Measurements from ENCODE around the gene RNF214. TPM values are rescaled to one million over a fixed set of nuclear protein-coding genes. Genes with fewer than 3 reads are reported as not detected.

The RNF214 gene
- total RNA-seq, 4 donors from 2014 or later = 7.4 to 11.3 (median 9.5) TPM

- TF ChIP-seq POLR2A (IDR thresholded peaks at IDR 0.05) (no peak), CTCF (IDR thresholded peaks at IDR 0.05) (no peak)
- intact Hi-C loops (cut with DNase I; ENCODE audit: low total_unique reads) = no loop called here
- 1% methylated on average over 46 to 63 of the region's 64 CpGs for WGBS, 2 donors
- DNase-seq (ENCODE audit: low spot score in 2 of 2) = peak; percentile 97 to 99
- peak within 1 kb of the TSS; percentile 74 for H3K4me3 ChIP-seq (ENCODE audit: low read depth, poor library complexity, severe bottlenecking)
These were observed 95.3 kb downstream of the RNF214 start, which contains the start of gene CEP164 for GRCh38 chr11:117327567-117328374. Gene CEP164 (plus strand): TSS chr11:117327854. CDS start chr11:117338587, 10,733 bp downstream.

- peak in 1 of 2 donors; percentile 34 for DNase-seq (ENCODE audit: low spot score in 2 of 2)
- TF ChIP-seq CTCF (IDR thresholded peaks at IDR 0.05) (no peak), POLR2A (IDR thresholded peaks at IDR 0.05) (no peak)
- WGBS, 2 donors = 5 to 7% methylated on average over 15 of the region's 15 CpGs
- peak overlapping the region; percentile 74 for H3K4me3 ChIP-seq (ENCODE audit: low read depth, poor library complexity, severe bottlenecking)
- intact Hi-C loops (cut with DNase I; ENCODE audit: low total_unique reads) = no loop called here
These were observed 96.0 kb downstream of the RNF214 start for GRCh38 chr11:117328375-117329010.

- no peak overlapping the region for H3K4me3 ChIP-seq (ENCODE audit: low read depth, poor library complexity, severe bottlenecking)
- TF ChIP-seq CTCF (IDR thresholded peaks at IDR 0.05) (no peak), POLR2A (IDR thresholded peaks at IDR 0.05) (no peak)
- 50 to 97% methylated on average over 2 of the region's 2 CpGs for whole genome bisulfite sequencing, 2 donors
- intact Hi-C loops (cut with DNase I; ENCODE audit: low total_unique reads) = no loop called here
- DNase-seq (ENCODE audit: low spot score in 2 of 2) = no peak
These were observed 100.4 kb downstream of the RNF214 start for GRCh38 chr11:117332843-117333242.

GRCh38 chr11:117333917-117334316, 101.4 kb downstream of the RNF214 start:
- WGBS, 2 donors = 62 to 68% methylated on average over 9 of the region's 9 CpGs
- no peak for DNase-seq (ENCODE audit: low spot score in 2 of 2)
- no peak overlapping the region for H3K4me3 ChIP-seq (ENCODE audit: low read depth, poor library complexity, severe bottlenecking)
- intact Hi-C loops (cut with DNase I; ENCODE audit: low total_unique reads) = no loop called here
- TF ChIP-seq CTCF (IDR thresholded peaks at IDR 0.05) (no peak), POLR2A (IDR thresholded peaks at IDR 0.05) (no peak)

- H3K4me3 ChIP-seq (ENCODE audit: low read depth, poor library complexity, severe bottlenecking) = no peak overlapping the region
- intact Hi-C loops (cut with DNase I; ENCODE audit: low total_unique reads) = no loop called here
- no peak for DNase-seq (ENCODE audit: low spot score in 2 of 2)
- 89 to 92% methylated on average over 6 of the region's 6 CpGs for WGBS, 2 donors
- no peak for TF ChIP-seq POLR2A (IDR thresholded peaks at IDR 0.05)
- no peak for TF ChIP-seq CTCF (IDR thresholded peaks at IDR 0.05)
These were observed 102.4 kb downstream of the RNF214 start for GRCh38 chr11:117334896-117335295.
